Neural progenitor cell (in vitro differentiated cells): ENCODE data around the gene FBXW8. TPM values are rescaled to one million over a fixed set of nuclear protein-coding genes. Genes with fewer than 3 reads are reported as not detected.

ENCODE experiments used
- DNase-seq: peaks from one replicate; pipeline ENCODE4 v3.0.0-alpha.2; 2016; ENCODE audit warnings: low spot score
- H2AFZ ChIP-seq: fragments of 200-600 bp; sonication (generic); replicated peaks from 2 replicates; pipeline ENCODE4 v1.6.1; 2016; ENCODE audit warnings: antibody characterized with exemption
- H3F3A ChIP-seq: fragments of 200-600 bp; sonication (generic); 2 replicates; pipeline ENCODE4 v1.6.1; 2016; ENCODE audit warnings: antibody characterized with exemption, low read depth
- H3K27ac ChIP-seq: fragments of 200-600 bp; sonication (generic); 2 replicates; pipeline ENCODE4 v1.5.1; 2016; ENCODE audit warnings: mild to moderate bottlenecking
- H3K27me3 ChIP-seq: fragments of 200-600 bp; sonication (generic); 2 replicates; pipeline ENCODE4 v1.6.1; 2016; ENCODE audit warnings: mild to moderate bottlenecking, moderate library complexity
- H3K36me3 ChIP-seq: fragments of 200-600 bp; sonication (generic); 2 replicates; pipeline ENCODE4 v1.5.1; 2016
- H3K4me1 ChIP-seq: fragments of 200-600 bp; sonication (generic); 2 replicates; pipeline ENCODE4 v1.6.1; 2016; ENCODE audit warnings: mixed run types
- H3K4me2 ChIP-seq: fragments of 200-600 bp; sonication (generic); 2 replicates; pipeline ENCODE4 v1.6.1; 2016
- H3K4me3 ChIP-seq: fragments of 200-600 bp; sonication (generic); 2 replicates; pipeline ENCODE4 v1.5.1; 2016
- H3K79me2 ChIP-seq: fragments of 200-600 bp; sonication (generic); 2 replicates; pipeline ENCODE4 v1.6.1; 2016; ENCODE audit warnings: low read depth
- H3K9ac ChIP-seq: fragments of 200-600 bp; sonication (generic); 2 replicates; pipeline ENCODE4 v1.6.1; 2016
- H3K9me3 ChIP-seq: fragments of 200-600 bp; sonication (generic); 2 replicates; pipeline ENCODE4 v1.5.1; 2016; ENCODE audit warnings: low read depth
- H4K20me1 ChIP-seq: fragments of 200-600 bp; sonication (generic); 2 replicates; pipeline ENCODE4 v1.6.1; 2016; ENCODE audit warnings: low read depth
- H3K27ac Mint-ChIP-seq: 3 replicates; pipeline ENCODE4 v1.8.0; 2021; ENCODE audit warnings: mixed read lengths
- H3K27me3 Mint-ChIP-seq: 2 replicates; pipeline ENCODE4 v1.8.0; 2022; ENCODE audit warnings: low read depth, mild to moderate bottlenecking, inconsistent platforms, moderate library complexity, mixed read lengths; ENCODE audit not compliant: insufficient read depth
- H3K36me3 Mint-ChIP-seq: 3 replicates; pipeline ENCODE4 v1.8.0; 2021; ENCODE audit warnings: mixed read lengths
- H3K4me1 Mint-ChIP-seq: 3 replicates; pipeline ENCODE4 v1.8.0; 2021; ENCODE audit warnings: mixed read lengths
- H3K4me3 Mint-ChIP-seq: 3 replicates; pipeline ENCODE4 v1.8.0; 2021; ENCODE audit warnings: mild to moderate bottlenecking, moderate library complexity, mixed read lengths
- H3K9me3 Mint-ChIP-seq: 3 replicates; pipeline ENCODE4 v1.8.0; 2020; ENCODE audit warnings: mixed read lengths
- EZH2 ChIP-seq: fragments of 200-600 bp; sonication (generic); IDR thresholded peaks from 2 replicates; pipeline ENCODE4 v1.6.1; 2017; ENCODE audit warnings: antibody characterized with exemption, mild to moderate bottlenecking, moderate library complexity
- EZH2phosphoT487 ChIP-seq: fragments of 200-600 bp; sonication (generic); IDR thresholded peaks from 2 replicates; pipeline ENCODE4 v1.6.1; 2017; ENCODE audit warnings: antibody characterized with exemption
- total RNA-seq: library from RNA; depleted of rRNA; stranded (reverse); fragments of >200 nt; gene quantifications from 2 replicates; pipeline ENCODE4 v1.2.3, GENCODE V29; 2015; ENCODE audit warnings: low replicate concordance
- TF ChIP-seq, protein P1 (sequence below): fragments of 200-600 bp; sonication (generic); IDR thresholded peaks from 2 replicates; pipeline ENCODE4 v1.5.1; 2017; ENCODE audit warnings: antibody characterized with exemption, mild to moderate bottlenecking

Gene FBXW8
- total RNA-seq, 1 donor from 2014 or later, result 20.7 TPM

DNA sequence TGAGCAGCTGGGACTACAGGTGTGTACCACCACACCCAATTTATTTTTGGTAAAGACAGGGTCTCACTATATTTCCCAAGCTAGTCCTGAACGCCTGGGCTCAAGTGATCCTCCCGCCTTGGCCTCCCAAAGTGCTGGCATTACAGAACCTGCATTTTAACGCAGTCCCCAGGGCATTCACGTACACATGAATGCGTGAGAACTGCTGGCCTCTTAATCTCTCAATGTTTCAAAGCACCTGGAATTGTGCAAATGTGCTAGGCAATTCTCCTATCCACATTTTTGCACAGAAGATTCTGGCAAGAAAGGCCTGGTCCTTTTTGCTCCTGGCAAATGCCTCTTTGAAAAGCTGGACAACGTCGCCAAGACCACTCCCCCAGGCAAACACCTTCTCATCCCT is 153.3 kb downstream of the FBXW8 start:
- Mint-ChIP-seq H3K27me3 (peaks cover 16% of the 10 kb centered on the region), H3K4me1 (peaks cover 54% of the 10 kb centered on the region), H3K27ac (no peak overlapping the region), H3K4me3 (no peak overlapping the region), H3K9me3 (no peaks in the 10 kb centered on the region), H3K36me3 (no peaks in the 10 kb centered on the region)
- Histone ChIP-seq H3K79me2 (no peaks in the 10 kb centered on the region), H3K27me3 (no peaks in the 10 kb centered on the region), H3K4me1 (peaks cover 10% of the 10 kb centered on the region), H3K9me3 (no peaks in the 10 kb centered on the region), H3K9ac (no peak overlapping the region), H3F3A (peaks cover 6% of the 10 kb centered on the region), H3K4me2 (no peak overlapping the region), H3K36me3 (no peaks in the 10 kb centered on the region), H4K20me1 (no peaks in the 10 kb centered on the region), H2AFZ (no peak overlapping the region), H3K27ac (no peak overlapping the region), H3K4me3 (no peak overlapping the region)
- TF ChIP-seq EZH2phosphoT487, result no peak
- TF ChIP-seq, protein P1, sequence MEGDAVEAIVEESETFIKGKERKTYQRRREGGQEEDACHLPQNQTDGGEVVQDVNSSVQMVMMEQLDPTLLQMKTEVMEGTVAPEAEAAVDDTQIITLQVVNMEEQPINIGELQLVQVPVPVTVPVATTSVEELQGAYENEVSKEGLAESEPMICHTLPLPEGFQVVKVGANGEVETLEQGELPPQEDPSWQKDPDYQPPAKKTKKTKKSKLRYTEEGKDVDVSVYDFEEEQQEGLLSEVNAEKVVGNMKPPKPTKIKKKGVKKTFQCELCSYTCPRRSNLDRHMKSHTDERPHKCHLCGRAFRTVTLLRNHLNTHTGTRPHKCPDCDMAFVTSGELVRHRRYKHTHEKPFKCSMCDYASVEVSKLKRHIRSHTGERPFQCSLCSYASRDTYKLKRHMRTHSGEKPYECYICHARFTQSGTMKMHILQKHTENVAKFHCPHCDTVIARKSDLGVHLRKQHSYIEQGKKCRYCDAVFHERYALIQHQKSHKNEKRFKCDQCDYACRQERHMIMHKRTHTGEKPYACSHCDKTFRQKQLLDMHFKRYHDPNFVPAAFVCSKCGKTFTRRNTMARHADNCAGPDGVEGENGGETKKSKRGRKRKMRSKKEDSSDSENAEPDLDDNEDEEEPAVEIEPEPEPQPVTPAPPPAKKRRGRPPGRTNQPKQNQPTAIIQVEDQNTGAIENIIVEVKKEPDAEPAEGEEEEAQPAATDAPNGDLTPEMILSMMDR, result no peak
- no peak for TF ChIP-seq EZH2
- DNase-seq, result no peak

DNA sequence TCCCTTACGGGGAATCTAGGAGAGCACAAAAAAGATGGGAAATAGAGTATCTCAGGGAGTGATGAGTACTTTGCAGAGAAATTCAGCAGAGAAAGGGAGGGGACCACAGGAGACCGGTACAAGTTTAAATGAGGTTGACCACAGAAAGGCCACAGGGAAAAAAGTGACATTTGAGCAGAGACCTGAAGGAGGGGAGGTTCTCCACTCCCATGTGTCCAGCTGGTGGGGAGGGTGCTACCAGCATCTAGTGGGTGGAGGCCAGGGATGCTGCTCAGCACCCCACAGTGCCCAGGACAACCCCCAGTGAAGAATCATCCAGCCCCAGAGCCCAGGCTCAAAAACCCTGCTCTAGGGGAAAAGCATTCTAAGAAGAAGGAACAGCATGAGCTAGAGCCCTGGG is 153.8 kb downstream of the FBXW8 start:
- Histone ChIP-seq H4K20me1 (no peaks in the 10 kb centered on the region), H3F3A (peaks cover 6% of the 10 kb centered on the region), H3K4me2 (no peak overlapping the region), H3K9me3 (no peaks in the 10 kb centered on the region), H3K9ac (no peak overlapping the region), H3K4me1 (peaks cover 10% of the 10 kb centered on the region), H2AFZ (no peak overlapping the region), H3K27ac (no peak overlapping the region), H3K36me3 (no peaks in the 10 kb centered on the region), H3K4me3 (no peak overlapping the region), H3K27me3 (no peaks in the 10 kb centered on the region), H3K79me2 (no peaks in the 10 kb centered on the region)
- Mint-ChIP-seq H3K4me3 (no peak overlapping the region), H3K36me3 (no peaks in the 10 kb centered on the region), H3K4me1 (peaks cover 51% of the 10 kb centered on the region), H3K27me3 (peaks cover 16% of the 10 kb centered on the region), H3K27ac (no peak overlapping the region), H3K9me3 (no peaks in the 10 kb centered on the region)
- no peak for DNase-seq
- TF ChIP-seq, protein P1, result no peak
- TF ChIP-seq EZH2phosphoT487, result no peak
- no peak for TF ChIP-seq EZH2

DNA sequence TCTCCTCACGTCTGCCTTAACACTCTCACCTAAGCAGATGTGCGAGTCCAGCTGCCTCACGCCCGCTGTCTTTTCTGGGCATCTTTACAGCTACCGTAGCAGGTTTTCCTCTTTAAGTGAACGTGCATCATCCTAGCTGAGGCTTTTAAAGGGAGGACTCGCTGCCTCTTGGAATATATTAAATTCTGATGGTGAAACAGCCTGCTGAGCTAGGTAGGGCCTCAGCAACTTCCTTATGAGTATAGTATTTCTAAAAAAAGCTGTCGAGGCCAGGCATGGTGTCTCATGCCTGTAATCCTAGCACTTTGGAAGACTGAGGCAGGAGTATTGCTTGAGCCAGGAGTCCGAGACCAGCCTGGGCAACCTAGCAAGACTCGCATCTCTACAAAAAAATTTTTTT is 156.3 kb downstream of the FBXW8 start:
- no peaks in the 10 kb centered on the region for H3K4me1 ChIP-seq
- no peak for DNase-seq
- H3K4me2 ChIP-seq, result no peak overlapping the region
- Mint-ChIP-seq H3K4me3 (no peak overlapping the region), H3K9me3 (no peaks in the 10 kb centered on the region), H3K27me3 (peaks cover 10% of the 10 kb centered on the region), H3K36me3 (no peaks in the 10 kb centered on the region), H3K27ac (no peak overlapping the region), H3K4me1 (peaks cover 32% of the 10 kb centered on the region)
- H2AFZ ChIP-seq, result no peak overlapping the region
- no peaks in the 10 kb centered on the region for H3K27me3 ChIP-seq
- no peaks in the 10 kb centered on the region for H3K79me2 ChIP-seq
- TF ChIP-seq EZH2 (no peak), EZH2phosphoT487 (no peak)
- TF ChIP-seq, protein P1, result no peak
- no peak overlapping the region for H3K9ac ChIP-seq
- H4K20me1 ChIP-seq, result no peaks in the 10 kb centered on the region
- no peak overlapping the region for H3K27ac ChIP-seq
- H3K9me3 ChIP-seq, result no peaks in the 10 kb centered on the region
- H3F3A ChIP-seq, result peaks cover 6% of the 10 kb centered on the region
- no peaks in the 10 kb centered on the region for H3K36me3 ChIP-seq
- no peak overlapping the region for H3K4me3 ChIP-seq
